ENCODE data around the gene MDP1. TPM values are rescaled to one million over a fixed set of nuclear protein-coding genes. Genes with fewer than 3 reads are reported as not detected.
"Not testable (repeated sequence)": the region's sequence is repeated elsewhere in the genome, so short reads cannot be mapped to it uniquely, and the experiment has no call there.

Gene MDP1
- total RNA-seq, 1 experiment from 2014 or later = 20.2 TPM

- DNase-seq (ENCODE audit: low spot score) = no peak
These were observed 15.6 kb upstream of the MDP1 start for GRCh38 chr14:24231263-24232120.

GRCh38 chr14:24228902-24229301 lies 13.0 kb upstream of the MDP1 start:
- DNase-seq (ENCODE audit: low spot score) = no peak

GRCh38 chr14:24226473-24226872 lies 10.6 kb upstream of the MDP1 start:
- no peak for DNase-seq (ENCODE audit: low spot score)

- DNase-seq (ENCODE audit: low spot score) = peak; percentile 66
These were observed 8.8 kb upstream of the MDP1 start for GRCh38 chr14:24224618-24225071.

- DNase-seq (ENCODE audit: low spot score) = not testable (repeated sequence)
These were observed 7.1 kb upstream of the MDP1 start for GRCh38 chr14:24222987-24223386.

- no peak for DNase-seq (ENCODE audit: low spot score)
These were observed 3.7 kb upstream of the MDP1 start for GRCh38 chr14:24219521-24219920.

- no peak for DNase-seq (ENCODE audit: low spot score)
These were observed 3.2 kb upstream of the MDP1 start for GRCh38 chr14:24219080-24219479.

- not testable (repeated sequence) for DNase-seq (ENCODE audit: low spot score)
These were observed 1.0 kb upstream of the MDP1 start for GRCh38 chr14:24216876-24217275.

- DNase-seq (ENCODE audit: low spot score) = no peak
These were observed 456 bp upstream of the MDP1 start for GRCh38 chr14:24216345-24216699.

GRCh38 chr14:24213866-24214662 lies 1.8 kb downstream of the MDP1 start:
- DNase-seq (ENCODE audit: low spot score) = no peak

- peak; percentile 91 for DNase-seq (ENCODE audit: low spot score)
These were observed 2.7 kb downstream of the MDP1 start, which contains the start of gene CHMP4A for GRCh38 chr14:24212924-24213865. Gene CHMP4A (minus strand): TSS chr14:24213488. CDS start chr14:24213439, 49 bp downstream.

GRCh38 chr14:24211311-24211710 lies 4.6 kb downstream of the MDP1 start:
- no peak for DNase-seq (ENCODE audit: low spot score)

- DNase-seq (ENCODE audit: low spot score) = no peak
These were observed 8.2 kb downstream of the MDP1 start for GRCh38 chr14:24207625-24208024.

- DNase-seq (ENCODE audit: low spot score) = no peak
These were observed 8.7 kb downstream of the MDP1 start for GRCh38 chr14:24207104-24207551.

GRCh38 chr14:24206260-24207103 lies 9.4 kb downstream of the MDP1 start:
- DNase-seq (ENCODE audit: low spot score) = no peak

GRCh38 chr14:24204163-24205146 lies 11.4 kb downstream of the MDP1 start:
- no peak for DNase-seq (ENCODE audit: low spot score)

GRCh38 chr14:24203249-24203886 lies 12.5 kb downstream of the MDP1 start:
- DNase-seq (ENCODE audit: low spot score) = not testable (repeated sequence)

GRCh38 chr14:24202538-24202937 lies 13.3 kb downstream of the MDP1 start:
- not testable (repeated sequence) for DNase-seq (ENCODE audit: low spot score)

All from A172 (cell line).